K562 (cell line): ENCODE results near the gene OR10G7. TPM values are rescaled to one million over a fixed set of nuclear protein-coding genes. Genes with fewer than 3 reads are reported as not detected.
A peak's percentile ranks its signal among the peaks of the same experiment; 100 is the strongest.

ENCODE experiments used
- ATAC-seq: fragments of 200-7000 bp; cut with Tn5 transposase; 3 replicates; pipeline ENCODE4 v1.9.1; 2020; ENCODE audit warnings: moderate library complexity
- BruUV-seq: library from RNA; stranded (reverse); fragments of 400-500 nt; replicated peaks from 2 replicates; lab custom pipeline; 2021; lab: Mats Ljungman, UMichigan
- CTCF ChIA-PET: fragments of 300-600 bp; formaldehyde crosslinking; extraction: SDS; loops from one replicate; lab custom pipeline; 2021; ENCODE audit warnings: low intra/inter-chr PET ratio; lab: Yijun Ruan, JAX
- POLR2A ChIA-PET: fragments of 300-600, 350-650 bp; sonication (Branson Sonifier 250); formaldehyde crosslinking; extraction: SDS; loops from one replicate; lab custom pipeline; 2021; ENCODE audit warnings: antibody characterized with exemption, inconsistent platforms; lab: Yijun Ruan, JAX
- DNase-seq, 4 experiments: peaks; one replicate each; pipeline versions ENCODE4 v3.0.0 to v3.0.0-alpha.2; 2011 to 2018; ENCODE audit warnings: low spot score in 3 of 4, mixed read lengths in 3 of 4; ENCODE audit errors: extremely low read depth in 1 of 4
- FAIRE-seq: peaks from 2 replicates; lab custom pipeline; 2011; peaks lifted over from hg19 to GRCh38; lab: Jason Lieb, UNC
- H2AFZ ChIP-seq: 2 replicates; pipeline ENCODE4 v1.6.0; 2011; ENCODE audit warnings: low read depth, low read length, control low read depth, inconsistent platforms
- H3K27ac ChIP-seq: fragments of 200-600 bp; 3 replicates; pipeline ENCODE4 v1.8.0; 2011; ENCODE audit warnings: low read depth, mild to moderate bottlenecking, control low read depth, inconsistent platforms, low read length, moderate library complexity, mixed read lengths; ENCODE audit errors: extremely low read depth
- H3K27me3 ChIP-seq, 2 experiments: fragments of 300-600 bp in 1 of 2; 2 replicates in 1 of 2; 3 replicates in 1 of 2; pipeline versions ENCODE4 v1.6.0 to v1.8.0; 2011; ENCODE audit warnings: inconsistent platforms in 2 of 2, low read length in 2 of 2, mild to moderate bottlenecking in 1 of 2, mixed read lengths in 1 of 2, moderate library complexity in 1 of 2; ENCODE audit not compliant: control insufficient read depth in 2 of 2, insufficient read depth in 2 of 2
- H3K36me3 ChIP-seq: fragments of 300-600 bp; 3 replicates; pipeline ENCODE4 v1.8.0; 2011; ENCODE audit warnings: mild to moderate bottlenecking, low read length, inconsistent platforms; ENCODE audit not compliant: control insufficient read depth, insufficient read depth
- H3K4me1 ChIP-seq, 2 experiments: fragments of 200-600 bp in 1 of 2; replicated peaks in 1 of 2; 2 replicates in 1 of 2; 3 replicates in 1 of 2; pipeline versions ENCODE4 v1.5.1 to v1.8.0; 2011; ENCODE audit warnings: inconsistent platforms in 2 of 2, low read length in 2 of 2, mild to moderate bottlenecking in 1 of 2, mixed read lengths in 1 of 2, moderate library complexity in 1 of 2; ENCODE audit not compliant: control insufficient read depth in 2 of 2, insufficient read depth in 2 of 2
- H3K4me2 ChIP-seq: 2 replicates; pipeline ENCODE4 v1.6.1; 2011; ENCODE audit warnings: low read length, control low read depth, inconsistent platforms, mixed read lengths; ENCODE audit not compliant: insufficient read depth
- H3K4me3 ChIP-seq: fragments of 200-600 bp; sonication (generic), shearing (Covaris generic); 2 replicates; pipeline ENCODE4 v1.5.1; 2016; ENCODE audit warnings: control low read depth, inconsistent platforms
- H3K79me2 ChIP-seq: fragments of 200-600 bp; 3 replicates; pipeline ENCODE4 v1.8.0; 2011; ENCODE audit warnings: low read length, inconsistent platforms; ENCODE audit not compliant: control insufficient read depth, insufficient read depth
- H3K9ac ChIP-seq, 2 experiments: 2 replicates each; pipeline versions ENCODE4 v1.6.0 to v1.6.1; 2011; ENCODE audit warnings: low read depth in 2 of 2, low read length in 2 of 2, control low read depth in 1 of 2, inconsistent platforms in 1 of 2, mild to moderate bottlenecking in 1 of 2, mixed read lengths in 1 of 2; ENCODE audit not compliant: insufficient read depth in 1 of 2
- H3K9me1 ChIP-seq: one replicate; pipeline ENCODE4 v1.6.0; 2011; ENCODE audit warnings: inconsistent platforms, mild to moderate bottlenecking, low read length, moderate library complexity; ENCODE audit not compliant: control insufficient read depth, insufficient read depth
- H3K9me3 ChIP-seq: replicated peaks from 2 replicates; pipeline ENCODE4 v1.5.1; 2011; ENCODE audit warnings: low read depth, low read length, inconsistent platforms; ENCODE audit not compliant: control insufficient read depth, insufficient read depth
- H4K20me1 ChIP-seq: replicated peaks from 2 replicates; pipeline ENCODE4 v1.6.1; 2011; ENCODE audit warnings: low read length, inconsistent platforms, mixed read lengths; ENCODE audit not compliant: control insufficient read depth, insufficient read depth
- ZBTB33 ChIP-seq: sonication (generic); formaldehyde crosslinking; IDR thresholded peaks from 2 replicates; pipeline ENCODE4 v1.8.1; 2023; ENCODE audit warnings: mild to moderate bottlenecking, missing genetic modification reagents
- WGBS: fragments of 100-300 bp; shearing (Covaris generic); methylation state at CpG from one replicate; pipeline ENCODE4 v1.1.6; 2016; ENCODE audit warnings: low coverage, mixed read lengths; ENCODE audit not compliant: insufficient coverage; ENCODE audit errors: missing lambda C conversion rate; 5-methylcytosine and 5-hydroxymethylcytosine counted together
- in situ Hi-C: fragments of 300-500 bp; cut with MboI; formaldehyde crosslinking; loops from 4 replicates; pipeline ENCODE4 v1.15.0; 2018; ENCODE audit warnings: inconsistent platforms, mixed read lengths
- intact Hi-C: fragments of 100-400 bp; cut with micrococcal nuclease; formaldehyde crosslinking; loops from 2 replicates; pipeline ENCODE4 v1.14.2; 2022
- polyA plus RNA-seq, 8 experiments: library from polyadenylated mRNA; depleted of rRNA in 4 of 8; stranded (reverse) in 5 of 8; unstranded in 3 of 8; fragments of >200 nt; fragmentation: Nextera tagmentation in 2 of 8; fragmentation: Illumina TruSeq in 1 of 8; extraction: Ambion mirVana in 2 of 8; extraction: Trizol in 1 of 8; gene quantifications; 2 replicates each; pipeline versions ENCODE4 v1.2.1 to v1.2.3, GENCODE V29; 2011 to 2014; ENCODE audit warnings: inconsistent platforms in 1 of 8, missing spikeins in 1 of 8
- total RNA-seq, 7 experiments: library from RNA; depleted of rRNA in 6 of 7; stranded (reverse); fragments of >200 nt in 6 of 7; fragmentation: Illumina TruSeq in 2 of 7; extraction: Trizol in 2 of 7; gene quantifications; 2 replicates each; pipeline versions ENCODE4 v1.2.1 to v1.2.3, GENCODE V29; 2011 to 2021; ENCODE audit warnings: low replicate concordance in 1 of 7
- TF ChIP-seq, protein P1 (sequence below): sonication (generic); formaldehyde crosslinking; IDR thresholded peaks from 2 replicates; pipeline ENCODE4 v1.8.0; 2022; ENCODE audit warnings: mild to moderate bottlenecking, low read depth, missing genetic modification reagents

OR10G7 gene
- total and polyA plus RNA-seq, 9 of the 15 experiments (the other 6 are each of a cell fraction or from before 2014, with no cell fraction given), result not detected

DNA sequence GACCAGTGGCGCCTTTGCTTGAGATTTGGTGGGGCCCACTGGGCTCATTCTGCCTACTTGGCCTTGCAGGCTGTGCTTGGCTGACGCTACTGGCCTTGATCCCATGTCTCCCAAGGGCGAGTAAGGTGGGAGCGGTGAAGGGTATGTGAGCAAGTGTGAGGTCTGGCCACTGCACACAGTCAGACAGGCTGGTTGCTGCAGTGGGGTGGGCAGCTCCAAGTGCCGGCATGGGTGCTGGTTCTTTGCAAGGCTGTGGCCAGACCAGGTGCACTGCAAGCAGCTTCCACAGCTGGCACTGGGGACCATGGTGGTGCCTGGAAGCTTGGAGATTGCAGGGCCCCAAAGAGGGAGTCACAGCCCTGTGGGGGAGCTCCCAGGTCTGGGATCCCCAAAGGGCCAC, 33.4 kb upstream of the OR10G7 start:
- 91% methylated on average over 4 of the region's 5 CpGs for WGBS

More for the DNA sequence above, 33.4 kb upstream of the OR10G7 start:
- H3K9me1 ChIP-seq, result no peaks in the 10 kb centered on the region
- no peak for ATAC-seq
- TF ChIP-seq, protein P1, sequence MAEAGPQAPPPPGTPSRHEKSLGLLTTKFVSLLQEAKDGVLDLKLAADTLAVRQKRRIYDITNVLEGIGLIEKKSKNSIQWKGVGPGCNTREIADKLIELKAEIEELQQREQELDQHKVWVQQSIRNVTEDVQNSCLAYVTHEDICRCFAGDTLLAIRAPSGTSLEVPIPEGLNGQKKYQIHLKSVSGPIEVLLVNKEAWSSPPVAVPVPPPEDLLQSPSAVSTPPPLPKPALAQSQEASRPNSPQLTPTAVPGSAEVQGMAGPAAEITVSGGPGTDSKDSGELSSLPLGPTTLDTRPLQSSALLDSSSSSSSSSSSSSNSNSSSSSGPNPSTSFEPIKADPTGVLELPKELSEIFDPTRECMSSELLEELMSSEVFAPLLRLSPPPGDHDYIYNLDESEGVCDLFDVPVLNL (CRISPR knock-in tag), result no peak
- 0 out of 2 replicates have a peak, but pooled peaks have one; percentile 18 for TF ChIP-seq ZBTB33 (CRISPR knock-in tag)
- no peaks in the 10 kb centered on the region for H3K79me2 ChIP-seq
- H4K20me1 ChIP-seq, result no peaks in the 10 kb centered on the region
- CTCF ChIA-PET, result no interaction called here
- no peaks in the 10 kb centered on the region for H3K9me3 ChIP-seq
- H3K4me2 ChIP-seq, result no peak overlapping the region
- no TSS peak for BruUV-seq
- intact Hi-C loops (loop anchor here (5.0 kb wide), 1 partner anchor 203 kb away; no protein-coding TSS in a partner anchor), in situ Hi-C loops (loop anchor here (5.0 to 25.0 kb wide), 4 partner anchors 118 to 788 kb away; partner anchors contain the start of gene ROBO3)
- no peak for FAIRE-seq
- H2AFZ ChIP-seq, result 0 out of 2 replicates have a peak overlapping the region, but pooled peaks have one; percentile 6
- POLR2A ChIA-PET, result interaction anchor here (1.9 kb wide), 1 partner anchor 98 kb away, joined by 6 read pairs; no protein-coding TSS in a partner anchor
- no peaks in the 10 kb centered on the region for H3K36me3 ChIP-seq
- H3K4me1 ChIP-seq, result peaks cover 23 to 24% of the 10 kb centered on the region in 2 experiments; a peak in 4 of 5 replicates
- H3K9ac ChIP-seq, result no peak overlapping the region; a peak in 1 of 4 replicates
- no peak overlapping the region for H3K4me3 ChIP-seq
- DNase-seq, result no peak
- no peaks in the 10 kb centered on the region for H3K27me3 ChIP-seq
- no peak overlapping the region for H3K27ac ChIP-seq
